GM08714 (cell line): ENCODE data around the gene MRPL54.

Experiments used
- H3K4me3 ChIP-seq: fragments of 200-500 bp; sonication (Bioruptor generic); 2 replicates; pipeline ENCODE4 v1.5.1; 2014; ENCODE audit warnings: mild to moderate bottlenecking, low read length, inconsistent platforms
- ZNF274 ChIP-seq: IDR thresholded peaks from 2 replicates; pipeline ENCODE4 v1.6.1; 2012; ENCODE audit warnings: mild to moderate bottlenecking, low read depth, low read length

MRPL54 gene

GRCh38 chr19:3782330-3782729, 19.8 kb downstream of the MRPL54 start:
- H3K4me3 ChIP-seq, result no peak overlapping the region
- no peak for TF ChIP-seq ZNF274

- H3K4me3 ChIP-seq, result no peak overlapping the region
- TF ChIP-seq ZNF274, result no peak
Observed at GRCh38 chr19:3782903-3783302, 20.4 kb downstream of the MRPL54 start.

GRCh38 chr19:3783660-3784584, 21.4 kb downstream of the MRPL54 start:
- no peak overlapping the region for H3K4me3 ChIP-seq
- no peak for TF ChIP-seq ZNF274

- no peak for TF ChIP-seq ZNF274
- no peak overlapping the region for H3K4me3 ChIP-seq
Observed at GRCh38 chr19:3784607-3785450, 22.3 kb downstream of the MRPL54 start.

- H3K4me3 ChIP-seq, result peak overlapping the region; percentile 25; the same call in 1 of the 2 replicates
- no peak for TF ChIP-seq ZNF274
Observed at GRCh38 chr19:3785451-3785937, 23.0 kb downstream of the MRPL54 start.

- H3K4me3 ChIP-seq, result peak within 1 kb of the TSS; percentile 25; the same call in 1 of the 2 replicates
- TF ChIP-seq ZNF274, result no peak
Observed at GRCh38 chr19:3785938-3786824, 23.7 kb downstream of the MRPL54 start, which contains the start of gene MATK. TSS of gene MATK (minus strand) at chr19:3786381. CDS start at chr19:3785135, 1,246 bp downstream.

GRCh38 chr19:3788996-3789778, 26.7 kb downstream of the MRPL54 start:
- H3K4me3 ChIP-seq, result no peak overlapping the region
- no peak for TF ChIP-seq ZNF274

- no peak for TF ChIP-seq ZNF274
- no peak overlapping the region for H3K4me3 ChIP-seq
Observed at GRCh38 chr19:3790209-3790734, 27.8 kb downstream of the MRPL54 start.

- TF ChIP-seq ZNF274, result no peak
- H3K4me3 ChIP-seq, result no peak overlapping the region
Observed at GRCh38 chr19:3790941-3791340, 28.5 kb downstream of the MRPL54 start.

- no peak for TF ChIP-seq ZNF274
- H3K4me3 ChIP-seq, result no peak overlapping the region
Observed at GRCh38 chr19:3792114-3792513, 29.6 kb downstream of the MRPL54 start.

GRCh38 chr19:3793799-3794198, 31.3 kb downstream of the MRPL54 start:
- H3K4me3 ChIP-seq, result no peak overlapping the region
- TF ChIP-seq ZNF274, result no peak

GRCh38 chr19:3796358-3796757, 33.9 kb downstream of the MRPL54 start:
- no peak for TF ChIP-seq ZNF274
- H3K4me3 ChIP-seq, result no peak overlapping the region
